ENCODE data around the gene VSIG10.
"Not testable (repeated sequence)": the region's sequence is repeated elsewhere in the genome, so short reads cannot be mapped to it uniquely, and the experiment has no call there.

VSIG10 gene

DNA sequence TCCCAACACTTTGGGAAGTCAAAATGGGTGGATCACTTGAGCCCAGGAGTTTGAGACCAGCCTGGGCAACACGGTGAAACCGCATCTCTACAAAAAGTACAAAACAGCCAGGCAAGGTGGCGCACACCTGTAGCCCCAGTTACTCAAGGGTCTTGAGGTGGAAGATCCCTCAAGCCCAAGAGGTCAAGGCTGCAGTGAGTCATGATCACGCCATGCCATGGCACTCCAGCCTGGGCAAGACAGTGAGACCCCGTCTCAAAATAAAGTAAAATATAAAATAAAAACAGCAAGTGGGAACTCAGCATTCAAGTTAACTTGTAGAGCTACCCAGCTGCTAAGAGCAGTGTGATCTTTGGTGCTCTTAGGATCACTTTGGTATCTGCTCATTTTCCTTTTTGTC is 74.6 kb downstream of the VSIG10 start:
- DNase-seq, result no peak

- DNase-seq, result no peak
Measured at GRCh38 chr12:118025168-118025567, 78.6 kb downstream of the VSIG10 start.

- DNase-seq, result no peak
Measured at GRCh38 chr12:118023301-118023860, 80.4 kb downstream of the VSIG10 start.

GRCh38 chr12:118022728-118023109 is 81.1 kb downstream of the VSIG10 start:
- DNase-seq, result no peak

GRCh38 chr12:118022097-118022727 is 81.6 kb downstream of the VSIG10 start:
- not testable (repeated sequence) for DNase-seq

DNA sequence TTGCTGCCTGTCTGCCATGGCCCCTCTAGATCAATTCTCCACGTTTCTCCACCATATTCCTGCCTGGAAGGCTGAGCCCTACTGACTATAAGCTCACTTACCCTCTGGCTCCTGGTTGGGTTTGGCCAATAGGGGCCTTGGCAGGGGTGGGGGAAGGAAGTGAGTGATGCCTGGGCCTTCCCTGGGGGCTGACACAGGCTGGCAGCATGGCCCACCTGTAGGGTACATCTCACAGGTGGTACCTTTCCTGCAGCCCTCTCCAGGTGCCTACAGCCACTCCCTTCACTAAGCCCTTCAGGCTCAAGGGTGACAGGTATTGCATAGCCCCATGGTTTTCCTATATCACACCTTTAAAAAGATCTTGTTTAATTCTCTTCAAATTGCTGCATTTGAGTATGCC is 83.8 kb downstream of the VSIG10 start:
- DNase-seq, result no peak

GRCh38 chr12:118017926-118018325 is 85.9 kb downstream of the VSIG10 start:
- no peak for DNase-seq

DNA sequence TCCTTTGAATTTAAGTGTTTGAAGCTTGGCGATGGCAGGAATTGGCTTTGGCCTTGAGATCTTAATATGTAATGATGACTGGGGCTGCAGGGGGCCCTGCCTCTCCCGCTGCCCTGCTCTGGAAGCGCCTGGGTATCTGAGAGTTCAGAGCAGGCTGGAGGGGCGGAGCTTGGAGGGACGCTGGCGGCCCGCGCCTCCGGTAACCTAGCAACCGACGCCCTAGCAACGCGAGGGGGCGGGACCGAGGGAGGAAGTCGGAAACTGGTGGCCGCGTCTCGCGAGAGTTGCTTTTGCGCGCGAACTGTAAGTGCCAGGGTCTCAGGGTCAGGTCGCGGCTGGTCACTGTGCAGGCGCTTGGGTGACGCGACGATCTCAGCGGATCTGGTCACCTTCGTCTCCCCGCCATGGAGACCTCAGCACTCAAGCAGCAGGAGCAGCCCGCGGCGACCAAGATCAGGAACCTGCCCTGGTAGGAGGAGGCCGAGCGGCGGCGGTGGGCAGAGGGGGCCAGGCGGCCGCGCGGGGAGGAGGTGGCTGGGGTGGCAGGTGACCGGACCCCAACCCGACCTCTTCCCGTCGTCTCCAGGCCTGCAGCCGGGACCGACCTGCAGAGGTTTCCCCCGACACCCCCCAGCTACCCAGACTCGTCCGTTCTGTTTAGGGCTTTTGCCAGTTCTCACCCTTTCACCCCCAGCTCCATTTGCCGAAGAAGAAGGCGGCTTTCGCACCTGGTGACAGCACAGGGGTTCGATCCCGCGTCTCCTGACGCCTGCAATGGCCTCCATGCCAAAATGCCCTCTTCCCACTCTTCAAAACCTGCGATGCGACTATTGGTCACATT is 87.2 kb downstream of the VSIG10 start, which contains the start of gene RFC5:
Gene RFC5, plus strand, starts transcription at position 280 of the 841 bp plus-strand sequence. Its CDS starts 125 bp downstream, at position 405.
- peak; percentile 93 for DNase-seq

DNA sequence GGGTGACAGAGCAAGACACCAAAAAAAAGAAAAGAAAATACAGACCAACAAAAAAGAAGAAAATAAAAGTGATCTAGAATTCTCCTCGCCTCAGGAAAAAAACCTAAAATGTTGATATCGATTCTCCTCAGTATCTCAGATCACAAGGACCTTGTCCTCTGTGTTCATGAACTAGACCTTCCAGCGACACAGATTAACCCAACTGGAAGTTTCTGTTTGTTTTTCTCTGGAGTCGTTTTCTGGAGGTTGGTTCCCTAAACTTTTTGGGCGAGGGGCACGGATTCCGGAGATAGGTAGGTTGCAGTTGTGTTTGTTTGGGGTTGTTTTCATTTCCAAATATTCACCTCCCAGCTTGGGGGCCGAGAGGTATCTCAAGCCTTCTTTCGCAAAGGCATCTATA is 87.9 kb downstream of the VSIG10 start:
- DNase-seq, result no peak

DNA sequence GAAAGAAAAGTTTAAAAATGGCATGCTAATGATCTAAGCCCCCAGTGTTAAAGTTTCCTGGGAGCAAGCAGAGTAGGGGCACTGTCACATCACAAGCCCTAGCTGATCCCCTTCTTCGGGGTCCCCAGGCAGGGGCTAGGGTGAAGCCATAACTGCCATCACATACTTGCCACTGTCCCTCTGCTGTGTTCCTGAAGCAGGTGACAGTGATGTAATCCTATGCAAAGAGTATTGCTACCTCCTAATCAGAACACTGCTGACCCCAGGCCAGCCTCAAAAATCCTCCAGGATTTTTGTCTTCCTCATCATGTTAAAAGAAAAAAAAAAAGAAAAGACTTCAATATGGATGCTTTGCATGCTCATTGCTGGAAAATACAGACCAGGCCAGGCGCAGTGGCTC is 88.5 kb downstream of the VSIG10 start:
- no peak for DNase-seq

All from AML-193 (cell line).